Tibial artery (tissue), 4 donors: Measurements from ENCODE around the gene PSMA2.
A peak's percentile ranks its signal among the peaks of the same experiment; 100 is the strongest.

Experiments
- DNase-seq, 2 donors: peaks; one replicate each; pipeline ENCODE4 v3.0.0-alpha.2; 2019
- H3K27ac ChIP-seq, 2 donors: fragments of 200-600 bp; sonication (generic) in 1 of 2; 1 replicate in 1 of 2; 2 replicates in 1 of 2; pipeline ENCODE4 v1.5.1; 2018 to 2019; ENCODE audit warnings: mild to moderate bottlenecking in 1 of 2
- H3K27me3 ChIP-seq, 2 donors: fragments of 200-600 bp; sonication (generic) in 1 of 2; one replicate each; pipeline versions ENCODE4 v1.5.1 to v1.6.0; 2016 to 2019
- H3K36me3 ChIP-seq, 3 donors: fragments of 200-600 bp; sonication (generic) in 2 of 3; one replicate each; pipeline ENCODE4 v1.5.1; 2016 to 2019; ENCODE audit warnings: mild to moderate bottlenecking in 2 of 3
- H3K4me1 ChIP-seq, 4 donors: fragments of 200-600 bp; sonication (generic) in 2 of 4; 1 replicate in 3 of 4; 2 replicates in 1 of 4; pipeline ENCODE4 v1.5.1; 2016 to 2019
- H3K4me3 ChIP-seq, 2 donors: fragments of 200-600 bp; sonication (generic) in 1 of 2; 1 replicate in 1 of 2; 2 replicates in 1 of 2; pipeline ENCODE4 v1.5.1; 2018 to 2019; ENCODE audit warnings: mild to moderate bottlenecking in 2 of 2
- H3K9me3 ChIP-seq, 3 donors: fragments of 200-600 bp; sonication (generic) in 1 of 3; one replicate each; pipeline ENCODE4 v1.5.1; 2016 to 2019
- intact Hi-C: fragments of 100-400 bp; cut with DNase I; formaldehyde crosslinking; loops from one replicate; pipeline ENCODE4 v1.15.0; 2023; ENCODE audit warnings: low total_unique reads
- TF ChIP-seq, protein P1 (sequence below), 2 experiments: fragments of 200-600 bp in 1 of 2; fragments of 450-650 bp in 1 of 2; IDR thresholded peaks; one replicate each; pipeline ENCODE4 v1.5.1; 2017 to 2019; ENCODE audit warnings: antibody characterized with exemption in 2 of 2, mild to moderate bottlenecking in 1 of 2, moderate library complexity in 1 of 2

PSMA2 gene

DNA sequence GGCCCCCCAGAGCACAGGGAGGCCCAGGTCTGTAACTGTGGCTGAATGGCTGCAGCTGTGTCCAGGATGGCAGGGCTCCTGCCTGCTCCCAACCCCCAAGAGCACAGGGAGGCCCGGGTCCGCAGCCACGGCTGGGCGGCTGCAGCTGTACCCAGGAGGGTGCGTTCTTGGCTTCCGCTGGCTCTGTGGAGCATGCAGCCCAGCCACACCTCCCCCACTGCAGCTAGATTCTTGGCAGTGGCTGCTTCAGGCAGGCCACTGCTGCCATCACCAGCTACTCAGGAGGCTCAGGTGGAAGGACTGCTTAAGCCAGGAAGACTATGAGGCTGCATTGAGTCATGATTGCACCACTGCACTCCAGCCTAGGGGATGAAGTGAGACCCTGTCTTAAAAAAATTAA, 48.0 kb downstream of the PSMA2 start:
- no peak overlapping the region for H3K27ac ChIP-seq
- H3K4me3 ChIP-seq = no peak overlapping the region
- no peaks in the 10 kb centered on the region for H3K36me3 ChIP-seq
- no peaks in the 10 kb centered on the region for H3K27me3 ChIP-seq
- intact Hi-C loops = no loop called here
- no peaks in the 10 kb centered on the region for H3K9me3 ChIP-seq
- H3K4me1 ChIP-seq = peaks cover 0 to 14% (median 3%) of the 10 kb centered on the region in 4 donors
- no peak for DNase-seq
- TF ChIP-seq, protein P1, sequence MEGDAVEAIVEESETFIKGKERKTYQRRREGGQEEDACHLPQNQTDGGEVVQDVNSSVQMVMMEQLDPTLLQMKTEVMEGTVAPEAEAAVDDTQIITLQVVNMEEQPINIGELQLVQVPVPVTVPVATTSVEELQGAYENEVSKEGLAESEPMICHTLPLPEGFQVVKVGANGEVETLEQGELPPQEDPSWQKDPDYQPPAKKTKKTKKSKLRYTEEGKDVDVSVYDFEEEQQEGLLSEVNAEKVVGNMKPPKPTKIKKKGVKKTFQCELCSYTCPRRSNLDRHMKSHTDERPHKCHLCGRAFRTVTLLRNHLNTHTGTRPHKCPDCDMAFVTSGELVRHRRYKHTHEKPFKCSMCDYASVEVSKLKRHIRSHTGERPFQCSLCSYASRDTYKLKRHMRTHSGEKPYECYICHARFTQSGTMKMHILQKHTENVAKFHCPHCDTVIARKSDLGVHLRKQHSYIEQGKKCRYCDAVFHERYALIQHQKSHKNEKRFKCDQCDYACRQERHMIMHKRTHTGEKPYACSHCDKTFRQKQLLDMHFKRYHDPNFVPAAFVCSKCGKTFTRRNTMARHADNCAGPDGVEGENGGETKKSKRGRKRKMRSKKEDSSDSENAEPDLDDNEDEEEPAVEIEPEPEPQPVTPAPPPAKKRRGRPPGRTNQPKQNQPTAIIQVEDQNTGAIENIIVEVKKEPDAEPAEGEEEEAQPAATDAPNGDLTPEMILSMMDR (IDR thresholded peaks at IDR 0.05) = no peak

GRCh38 chr7:42880392-42880791, 51.6 kb downstream of the PSMA2 start:
- DNase-seq = no peak
- Histone ChIP-seq H3K27me3 (peaks cover 0 to 2% of the 10 kb centered on the region in 2 donors), H3K4me1 (no peaks in the 10 kb centered on the region), H3K36me3 (no peaks in the 10 kb centered on the region), H3K9me3 (no peaks in the 10 kb centered on the region), H3K27ac (no peak overlapping the region), H3K4me3 (no peak overlapping the region)
- intact Hi-C loops = no loop called here
- TF ChIP-seq, protein P1 (IDR thresholded peaks at IDR 0.05) = no peak

DNA sequence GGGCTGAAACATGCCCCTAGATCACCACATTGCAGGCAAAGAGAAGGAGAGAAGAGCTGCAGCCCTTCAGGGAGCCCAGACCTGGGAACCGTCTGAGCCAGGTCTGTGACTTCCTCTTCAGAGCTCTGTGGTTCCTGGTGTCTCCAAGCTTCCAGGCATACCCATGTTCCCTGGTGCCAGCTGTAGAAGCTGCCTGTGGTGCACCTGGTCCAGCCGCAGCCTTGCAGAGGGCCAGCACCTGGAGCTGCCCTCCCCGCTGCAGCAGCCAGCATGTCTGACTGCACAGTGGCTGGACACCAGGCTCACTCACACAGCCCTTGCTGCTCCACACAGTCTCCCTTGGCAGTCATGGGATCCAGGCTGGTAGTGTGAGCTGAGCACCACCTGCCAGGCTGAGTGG, 53.7 kb downstream of the PSMA2 start:
- DNase-seq = no peak
- TF ChIP-seq, protein P1 (IDR thresholded peaks at IDR 0.05) = no peak
- no peak overlapping the region for H3K27ac ChIP-seq
- no peaks in the 10 kb centered on the region for H3K36me3 ChIP-seq
- intact Hi-C loops = no loop called here
- H3K4me1 ChIP-seq = no peaks in the 10 kb centered on the region
- no peak overlapping the region for H3K4me3 ChIP-seq
- H3K27me3 ChIP-seq = peaks cover 0 to 2% of the 10 kb centered on the region in 2 donors
- no peaks in the 10 kb centered on the region for H3K9me3 ChIP-seq

DNA sequence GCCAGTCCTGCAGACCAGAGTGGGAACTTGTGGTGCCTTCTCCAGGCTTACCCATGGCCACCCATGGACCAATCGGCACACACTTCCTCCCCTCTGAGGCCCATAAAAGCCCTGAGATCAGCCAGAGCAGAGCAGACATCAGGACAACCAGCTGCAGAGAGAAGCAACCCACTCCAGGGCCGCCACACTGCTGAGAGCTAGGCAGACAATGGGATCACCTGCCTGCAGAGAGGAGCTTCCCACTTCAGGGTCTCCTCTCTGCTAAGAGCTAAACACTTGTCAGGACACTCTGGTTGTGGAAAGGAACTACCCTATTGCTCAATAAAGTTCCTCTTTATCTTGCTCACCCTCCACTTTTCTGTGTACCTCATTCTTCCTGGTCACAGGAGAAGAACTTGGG, 54.1 kb downstream of the PSMA2 start:
- DNase-seq = no peak
- peaks cover 0 to 2% of the 10 kb centered on the region in 2 donors for H3K27me3 ChIP-seq
- H3K36me3 ChIP-seq = no peaks in the 10 kb centered on the region
- no peaks in the 10 kb centered on the region for H3K4me1 ChIP-seq
- no peak overlapping the region for H3K4me3 ChIP-seq
- H3K27ac ChIP-seq = no peak overlapping the region
- intact Hi-C loops = no loop called here
- TF ChIP-seq, protein P1 (IDR thresholded peaks at IDR 0.05) = no peak
- no peaks in the 10 kb centered on the region for H3K9me3 ChIP-seq

GRCh38 chr7:42876182-42877068, 55.5 kb downstream of the PSMA2 start:
- Histone ChIP-seq H3K27ac (no peak overlapping the region), H3K4me3 (no peak overlapping the region), H3K9me3 (no peaks in the 10 kb centered on the region), H3K27me3 (peaks cover 0 to 2% of the 10 kb centered on the region in 2 donors), H3K4me1 (no peaks in the 10 kb centered on the region), H3K36me3 (no peaks in the 10 kb centered on the region)
- DNase-seq = no peak
- intact Hi-C loops = no loop called here
- TF ChIP-seq, protein P1 (IDR thresholded peaks at IDR 0.05) = peak; percentile 66 to 80
